IMR-90 (cell line): ENCODE results near the gene SPSB4. TPM values are rescaled to one million over a fixed set of nuclear protein-coding genes. Genes with fewer than 3 reads are reported as not detected.

Source experiments
- ATAC-seq: fragments of 200-7000 bp; cut with Tn5 transposase; 2 replicates; pipeline ENCODE4 v1.9.1; 2020; ENCODE audit warnings: low read depth, mild to moderate bottlenecking, moderate library complexity
- BruUV-seq: library from RNA; stranded (reverse); fragments of 400-500 nt; replicated peaks from 2 replicates; lab custom pipeline; 2021; lab: Mats Ljungman, UMichigan
- CTCF ChIA-PET: fragments of 300-600 bp; formaldehyde crosslinking; extraction: SDS; loops from one replicate; lab custom pipeline; 2021; ENCODE audit warnings: antibody characterized with exemption; lab: Yijun Ruan, JAX
- POLR2A ChIA-PET: fragments of 300-600 bp; sonication (Branson Sonifier 250); formaldehyde crosslinking; loops from one replicate; lab custom pipeline; 2022; ENCODE audit warnings: antibody characterized with exemption; ENCODE audit not compliant: unreplicated experiment; lab: Charles Lee
- DNase-seq: peaks from one replicate; pipeline ENCODE4 v3.0.0; 2013
- H2AFZ ChIP-seq: replicated peaks from 2 replicates; pipeline ENCODE3; 2013; ENCODE audit warnings: low read length, mild to moderate bottlenecking; ENCODE audit not compliant: poor library complexity
- H2AK5ac ChIP-seq: 2 replicates; pipeline ENCODE4 v1.6.1; 2013; ENCODE audit warnings: low read depth, low read length, inconsistent platforms
- H2AK9ac ChIP-seq: replicated peaks from 2 replicates; pipeline ENCODE3; 2013; ENCODE audit warnings: mild to moderate bottlenecking, low read depth, low read length, moderate library complexity; ENCODE audit not compliant: poor library complexity
- H2BK120ac ChIP-seq: 2 replicates; pipeline ENCODE4 v1.6.1; 2013; ENCODE audit warnings: low read depth, low read length, inconsistent platforms
- H2BK15ac ChIP-seq: 3 replicates; pipeline ENCODE4 v1.6.1; 2013; ENCODE audit warnings: low read depth, low read length, inconsistent platforms
- H2BK20ac ChIP-seq: 2 replicates; pipeline ENCODE4 v1.6.1; 2013; ENCODE audit warnings: low read depth, mild to moderate bottlenecking, inconsistent platforms, low read length, moderate library complexity
- H2BK5ac ChIP-seq: 2 replicates; pipeline ENCODE4 v1.6.1; 2013; ENCODE audit warnings: mild to moderate bottlenecking, low read depth, low read length, inconsistent platforms; ENCODE audit not compliant: poor library complexity, severe bottlenecking
- H3K14ac ChIP-seq: replicated peaks from 2 replicates; pipeline ENCODE4 v1.6.1; 2013; ENCODE audit warnings: low read depth, low read length, inconsistent platforms
- H3K18ac ChIP-seq: 2 replicates; pipeline ENCODE4 v1.6.1; 2013; ENCODE audit warnings: low read depth, low read length, control low read depth
- H3K23ac ChIP-seq: 2 replicates; pipeline ENCODE4 v1.6.1; 2013; ENCODE audit warnings: low read depth, low read length, inconsistent platforms
- H3K27ac ChIP-seq: 2 replicates; pipeline ENCODE4 v1.5.1; 2013; ENCODE audit warnings: mild to moderate bottlenecking, control low read depth, low read length; ENCODE audit not compliant: insufficient read depth
- H3K27me3 ChIP-seq: 2 replicates; pipeline ENCODE4 v1.6.1; 2013; ENCODE audit warnings: low read length; ENCODE audit not compliant: control insufficient read depth, insufficient read depth
- H3K36me3 ChIP-seq: 2 replicates; pipeline ENCODE4 v1.6.1; 2013; ENCODE audit warnings: low read length, mixed read lengths; ENCODE audit not compliant: control insufficient read depth, insufficient read depth
- H3K4ac ChIP-seq: 2 replicates; pipeline ENCODE4 v1.6.1; 2013; ENCODE audit warnings: low read depth, low read length, inconsistent platforms
- H3K4me1 ChIP-seq: 2 replicates; pipeline ENCODE4 v1.6.1; 2013; ENCODE audit warnings: low read length, mixed read lengths; ENCODE audit not compliant: control insufficient read depth, insufficient read depth
- H3K4me2 ChIP-seq: 2 replicates; pipeline ENCODE4 v1.6.1; 2013; ENCODE audit warnings: low read depth, mild to moderate bottlenecking, control low read depth, low read length, moderate library complexity
- H3K4me3 ChIP-seq: 2 replicates; pipeline ENCODE4 v1.5.1; 2013; ENCODE audit warnings: low read depth, mild to moderate bottlenecking, control low read depth, low read length, moderate library complexity; ENCODE audit not compliant: insufficient read depth
- H3K56ac ChIP-seq: 2 replicates; pipeline ENCODE4 v1.6.1; 2013; ENCODE audit warnings: low read length, inconsistent platforms; ENCODE audit not compliant: insufficient read depth; ENCODE audit errors: extremely low read depth
- H3K79me1 ChIP-seq, 2 experiments: 2 replicates each; pipeline ENCODE4 v1.6.1; 2013; ENCODE audit warnings: low read length in 2 of 2, inconsistent platforms in 1 of 2, low read depth in 1 of 2
- H3K9ac ChIP-seq: 2 replicates; pipeline ENCODE4 v1.6.1; 2013; ENCODE audit warnings: low read depth, low read length, control low read depth
- H3K9me1 ChIP-seq: 2 replicates; pipeline ENCODE4 v1.6.1; 2013; ENCODE audit warnings: low read length, inconsistent platforms; ENCODE audit not compliant: insufficient read depth
- H3K9me3 ChIP-seq: 2 replicates; pipeline ENCODE4 v1.6.1; 2013; ENCODE audit warnings: low read length; ENCODE audit not compliant: control insufficient read depth, insufficient read depth
- H4K20me1 ChIP-seq: 2 replicates; pipeline ENCODE4 v1.6.1; 2013; ENCODE audit warnings: low read length, inconsistent platforms; ENCODE audit not compliant: insufficient read depth
- H4K5ac ChIP-seq: 2 replicates; pipeline ENCODE4 v1.6.1; 2013; ENCODE audit warnings: mild to moderate bottlenecking, low read depth, low read length, control low read depth
- H4K8ac ChIP-seq, 2 experiments: 2 replicates each; pipeline ENCODE4 v1.6.1; 2013; ENCODE audit warnings: low read depth in 2 of 2, low read length in 2 of 2, control low read depth in 1 of 2, inconsistent platforms in 1 of 2
- H4K91ac ChIP-seq: 2 replicates; pipeline ENCODE4 v1.6.1; 2013; ENCODE audit warnings: low read depth, low read length, inconsistent platforms; ENCODE audit not compliant: insufficient read depth
- CEBPB ChIP-seq: IDR thresholded peaks from 2 replicates; pipeline ENCODE4 v1.6.1; 2012; ENCODE audit warnings: low read depth, low read length, improper control_type of control experiment
- CTCF ChIP-seq: conservative IDR thresholded peaks from 2 replicates; pipeline ENCODE4 v1.5.1; 2012; ENCODE audit warnings: mild to moderate bottlenecking, low read depth, low read length, improper control_type of control experiment
- ELK1 ChIP-seq: fragments of 150-350 bp; IDR thresholded peaks from 2 replicates; pipeline ENCODE4 v1.6.1; 2016; ENCODE audit warnings: low read depth, mild to moderate bottlenecking, low read length, moderate library complexity, borderline replicate concordance
- MAZ ChIP-seq: IDR thresholded peaks from 2 replicates; pipeline ENCODE4 v1.6.1; 2012; ENCODE audit warnings: low read depth, mild to moderate bottlenecking, low read length, improper control_type of control experiment, moderate library complexity, borderline replicate concordance
- MXI1 ChIP-seq: IDR thresholded peaks from 2 replicates; pipeline ENCODE4 v1.6.1; 2012; ENCODE audit warnings: low read depth, mild to moderate bottlenecking, low read length, moderate library complexity, borderline replicate concordance
- POLR2A ChIP-seq: IDR thresholded peaks from 2 replicates; pipeline ENCODE4 v1.6.1; 2012; ENCODE audit warnings: mild to moderate bottlenecking, low read depth, low read length
- RCOR1 ChIP-seq: IDR thresholded peaks from 2 replicates; pipeline ENCODE4 v1.6.1; 2012; ENCODE audit warnings: mild to moderate bottlenecking, low read length, improper control_type of control experiment; ENCODE audit not compliant: insufficient replicate concordance
- RFX5 ChIP-seq: IDR thresholded peaks from 2 replicates; pipeline ENCODE4 v1.8.0; 2012; ENCODE audit warnings: low read depth, mild to moderate bottlenecking, low read length, moderate library complexity
- SMC3 ChIP-seq: fragments of 150-350 bp; IDR thresholded peaks from 2 replicates; pipeline ENCODE4 v1.6.1; 2016; ENCODE audit warnings: low read depth, mild to moderate bottlenecking, antibody characterized with exemption, low read length, moderate library complexity
- USF2 ChIP-seq: fragments of 150-350 bp; IDR thresholded peaks from 2 replicates; pipeline ENCODE4 v1.6.1; 2017; ENCODE audit warnings: mild to moderate bottlenecking, antibody characterized with exemption, low read length, low read depth
- WGBS, 2 experiments: methylation state at CpG; one replicate each; pipeline versions ENCODE4 v1.1.5 to v1.1.7; 2013; ENCODE audit warnings: missing lambda C conversion rate in 2 of 2; ENCODE audit not compliant: insufficient read length in 1 of 2; ENCODE audit errors: extremely low coverage in 2 of 2; 5-methylcytosine and 5-hydroxymethylcytosine counted together
- dilution Hi-C: fragments of 300-500 bp; cut with HindIII; formaldehyde crosslinking; loops from one replicate; pipeline ENCODE4 v1.14.3; 2018; ENCODE audit warnings: low sequenced_read_pairs; ENCODE audit not compliant: unreplicated experiment
- in situ Hi-C: fragments of 300-500 bp; cut with MboI; formaldehyde crosslinking; loops from 3 replicates; pipeline ENCODE4 v1.14.3; 2019; ENCODE audit warnings: low sequenced_read_pairs, inconsistent platforms, mixed read lengths
- intact Hi-C: fragments of 100-400 bp; cut with micrococcal nuclease; formaldehyde crosslinking; loops from 2 replicates; pipeline ENCODE4 v1.10.0; 2022
- polyA plus RNA-seq, 3 experiments: library from polyadenylated mRNA; depleted of rRNA; stranded (reverse); fragments of >200 nt; gene quantifications; 2 replicates each; pipeline ENCODE4 v1.2.3, GENCODE V29; 2012; ENCODE audit warnings: low replicate concordance in 1 of 3
- total RNA-seq: library from RNA; depleted of rRNA; stranded (reverse); fragments of >200 nt; gene quantifications from 2 replicates; pipeline ENCODE4 v1.2.3, GENCODE V29; 2012

The SPSB4 gene
- total and polyA plus RNA-seq, 2 of the 4 experiments (the other 2 are of a cell fraction), result not detected

GRCh38 chr3:141055536-141056445 lies 4.6 kb downstream of the SPSB4 start:
- ChIA-PET POLR2A (no interaction called here), CTCF (no interaction called here)
- H3K23ac ChIP-seq, result no peak overlapping the region
- no peaks in the 10 kb centered on the region; the same call in 1 of the 2 replicates for H3K4me1 ChIP-seq
- H4K20me1 ChIP-seq, result no peaks in the 10 kb centered on the region
- no peaks in the 10 kb centered on the region for H3K79me1 ChIP-seq
- no peak overlapping the region for H2BK120ac ChIP-seq
- H3K36me3 ChIP-seq, result no peaks in the 10 kb centered on the region
- no peak overlapping the region for H3K27ac ChIP-seq
- no peak overlapping the region for H3K4me2 ChIP-seq
- H2AK9ac ChIP-seq, result no peak overlapping the region
- no peak overlapping the region for H2BK15ac ChIP-seq
- peaks cover 42% of the 10 kb centered on the region for H3K27me3 ChIP-seq
- no peak overlapping the region for H3K18ac ChIP-seq
- no peak overlapping the region for H3K4ac ChIP-seq
- in situ Hi-C loops, result no loop called here
- H2BK20ac ChIP-seq, result no peak overlapping the region
- H3K56ac ChIP-seq, result no peak overlapping the region
- H3K14ac ChIP-seq, result no peak overlapping the region
- H4K5ac ChIP-seq, result no peak overlapping the region
- no peak for TF ChIP-seq CTCF
- no peak for TF ChIP-seq RCOR1
- TF ChIP-seq ELK1, result no peak
- no peak for TF ChIP-seq RFX5
- no peak for TF ChIP-seq CEBPB
- no peak for TF ChIP-seq MXI1
- TF ChIP-seq SMC3, result no peak
- no peak for TF ChIP-seq USF2
- TF ChIP-seq MAZ, result no peak
- no peak for TF ChIP-seq POLR2A
- H4K91ac ChIP-seq, result no peak overlapping the region
- H2AFZ ChIP-seq, result no peak overlapping the region
- dilution Hi-C loops, result no loop called here
- no peaks in the 10 kb centered on the region for H3K9me1 ChIP-seq
- H3K9ac ChIP-seq, result no peak overlapping the region
- H3K9me3 ChIP-seq, result no peaks in the 10 kb centered on the region
- no TSS peak for BruUV-seq
- no peak overlapping the region for H2BK5ac ChIP-seq
- DNase-seq (no peak), ATAC-seq (no peak)
- no peak overlapping the region for H3K4me3 ChIP-seq
- H2AK5ac ChIP-seq, result no peak overlapping the region
- intact Hi-C loops, result no loop called here
- 70% methylated on average over 7 of the region's 11 CpGs; no CpG with 5 or more reads in 1 of the 2 experiments for WGBS, 2 experiments
- no peak overlapping the region for H4K8ac ChIP-seq
